H1 (cell line): Measurements from ENCODE around the gene SLC9B2. TPM values are rescaled to one million over a fixed set of nuclear protein-coding genes. Genes with fewer than 3 reads are reported as not detected.

Source experiments
- CBX5 ChIP-seq: fragments of 300-800, 300-1000 bp; sonication (generic); IDR thresholded peaks from 2 replicates; pipeline ENCODE4 v1.7.1; 2016; ENCODE audit warnings: antibody characterized with exemption, low read length, low read depth
- CHD2 ChIP-seq: IDR thresholded peaks from 2 replicates; pipeline ENCODE4 v1.6.1; 2012; ENCODE audit warnings: low read length, improper control_type of control experiment
- CREB1 ChIP-seq: IDR thresholded peaks from 2 replicates; pipeline ENCODE4 v1.6.1; 2012; ENCODE audit warnings: inconsistent platforms
- E2F6 ChIP-seq: IDR thresholded peaks from 2 replicates; pipeline ENCODE4 v1.6.1; 2012; ENCODE audit warnings: inconsistent platforms
- GTF2F1 ChIP-seq: IDR thresholded peaks from 2 replicates; pipeline ENCODE4 v1.6.1; 2012; ENCODE audit warnings: low read depth, low read length, improper control_type of control experiment, borderline replicate concordance
- HDAC2 ChIP-seq, 2 experiments: fragments of 300-600 bp in 1 of 2; sonication (generic) in 1 of 2; IDR thresholded peaks; 2 replicates each; pipeline ENCODE4 v1.6.1; 2011 to 2012; ENCODE audit warnings: low read depth in 2 of 2, low read length in 2 of 2, mild to moderate bottlenecking in 2 of 2, moderate library complexity in 2 of 2, borderline replicate concordance in 1 of 2, inconsistent platforms in 1 of 2
- JUN ChIP-seq: IDR thresholded peaks from 2 replicates; pipeline ENCODE4 v1.6.1; 2011; ENCODE audit warnings: low read depth, mild to moderate bottlenecking, improper control_type of control experiment, low read length
- JUND ChIP-seq: IDR thresholded peaks from 2 replicates; pipeline ENCODE4 v1.6.1; 2011; ENCODE audit warnings: mild to moderate bottlenecking, improper control_type of control experiment, low read length
- KDM5A ChIP-seq: fragments of 200-600 bp; IDR thresholded peaks from 2 replicates; pipeline ENCODE4 v1.7.1; 2012; ENCODE audit warnings: mild to moderate bottlenecking, low read length, inconsistent platforms, mixed read lengths
- NANOG ChIP-seq: IDR thresholded peaks from 2 replicates; pipeline ENCODE4 v1.6.1; 2011; ENCODE audit warnings: low read length, low read depth, mild to moderate bottlenecking, inconsistent platforms; ENCODE audit not compliant: insufficient read depth, poor library complexity, severe bottlenecking
- PHF8 ChIP-seq: fragments of 200-600 bp; sonication (generic); conservative IDR thresholded peaks from 2 replicates; pipeline ENCODE4 v1.7.1; 2012; ENCODE audit warnings: low read depth, mild to moderate bottlenecking, inconsistent platforms, low read length, moderate library complexity
- POU5F1 ChIP-seq: IDR thresholded peaks from 2 replicates; pipeline ENCODE4 v1.6.1; 2011; ENCODE audit warnings: low read depth, mild to moderate bottlenecking, low read length, moderate library complexity
- RBBP5 ChIP-seq: IDR thresholded peaks from 2 replicates; pipeline ENCODE4 v1.7.1; 2012; ENCODE audit warnings: low read depth, mild to moderate bottlenecking, inconsistent platforms, low read length, moderate library complexity, borderline replicate concordance
- RNF2 ChIP-seq: fragments of 200-900, 300-1000 bp; sonication (generic); IDR thresholded peaks from 2 replicates; pipeline ENCODE4 v1.7.1; 2016; ENCODE audit warnings: borderline replicate concordance, low read depth, mild to moderate bottlenecking, antibody characterized with exemption, low read length; ENCODE audit not compliant: poor library complexity, severe bottlenecking; ENCODE audit errors: missing control alignments
- RXRA ChIP-seq: IDR thresholded peaks from 2 replicates; pipeline ENCODE4 v1.6.1; 2011; ENCODE audit warnings: low read depth, mild to moderate bottlenecking, low read length, moderate library complexity; ENCODE audit not compliant: insufficient read depth
- SIX5 ChIP-seq: IDR thresholded peaks from 2 replicates; pipeline ENCODE4 v1.6.1; 2011; ENCODE audit warnings: mild to moderate bottlenecking, low read depth, low read length
- SP1 ChIP-seq: IDR thresholded peaks from 2 replicates; pipeline ENCODE4 v1.6.1; 2011; ENCODE audit warnings: low read depth, low read length
- SP2 ChIP-seq: IDR thresholded peaks from 2 replicates; pipeline ENCODE4 v1.6.1; 2012; ENCODE audit warnings: mild to moderate bottlenecking, low read length, inconsistent platforms
- SP4 ChIP-seq: IDR thresholded peaks from 2 replicates; pipeline ENCODE4 v1.6.1; 2012; ENCODE audit warnings: low read length, inconsistent platforms
- TAF1 ChIP-seq: IDR thresholded peaks from 2 replicates; pipeline ENCODE4 v1.6.1; 2011; ENCODE audit warnings: mild to moderate bottlenecking, low read depth, low read length
- TAF7 ChIP-seq: optimal IDR thresholded peaks from 2 replicates; pipeline ENCODE3; 2011; ENCODE audit warnings: low read depth, mild to moderate bottlenecking, inconsistent platforms, low read length, moderate library complexity, borderline replicate concordance
- ZNF274 ChIP-seq: IDR thresholded peaks from 2 replicates; pipeline ENCODE4 v1.7.0; 2012; ENCODE audit warnings: low read length, borderline replicate concordance; ENCODE audit errors: extremely low read depth
- polyA plus RNA-seq, 7 experiments: library from polyadenylated mRNA; depleted of rRNA in 3 of 7; stranded (reverse) in 5 of 7; unstranded in 2 of 7; fragments of >200 nt in 5 of 7; fragments of 200-250 nt in 2 of 7; gene quantifications; 1 replicate in 5 of 7; 2 replicates in 1 of 7; 4 replicates in 1 of 7; pipeline versions ENCODE4 v1.2.1 to v1.2.3, GENCODE V29; 2011 to 2013; ENCODE audit warnings: missing spikeins in 2 of 7, mixed read lengths in 2 of 7
- total RNA-seq: library from RNA; stranded (reverse); fragmentation: NEBNext Ultra II Directional; extraction: Animal tissue kit (Norgen Biotek cat#: 25700); gene quantifications from 2 replicates; pipeline ENCODE4 v1.2.1, GENCODE V29; 2021
- TF ChIP-seq, protein P1 (sequence below): IDR thresholded peaks from 2 replicates; pipeline ENCODE4 v1.6.1; 2011; ENCODE audit warnings: low read depth, mild to moderate bottlenecking, low read length; ENCODE audit not compliant: insufficient read depth

The SLC9B2 gene
- total and polyA plus RNA-seq, 2 of the 8 experiments (the other 6 are each of a cell fraction or from before 2014, with no cell fraction given) = 3.2 to 5.2 TPM

- TF ChIP-seq, protein P1, sequence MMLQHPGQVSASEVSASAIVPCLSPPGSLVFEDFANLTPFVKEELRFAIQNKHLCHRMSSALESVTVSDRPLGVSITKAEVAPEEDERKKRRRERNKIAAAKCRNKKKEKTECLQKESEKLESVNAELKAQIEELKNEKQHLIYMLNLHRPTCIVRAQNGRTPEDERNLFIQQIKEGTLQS = peak; percentile 83
- TF ChIP-seq KDM5A = 0 out of 2 replicates have a peak, but pooled peaks have one; percentile 37
- TF ChIP-seq SP4 = peak; percentile 49; the same call in 1 of the 2 replicates
- peak; percentile 68 for TF ChIP-seq SP1
- no peak for TF ChIP-seq SP2
- no peak for TF ChIP-seq ZNF274
- TF ChIP-seq RNF2 = no peak
- no peak for TF ChIP-seq CHD2
- no peak for TF ChIP-seq RXRA
- TF ChIP-seq TAF1 = peak; percentile 88
- no peak for TF ChIP-seq SIX5
- peak; percentile 63 for TF ChIP-seq TAF7
- peak in 1 of 2 experiments; percentile 76; a peak in 1 of 4 replicates for TF ChIP-seq HDAC2 (IDR thresholded peaks at IDR 0.05; ENCODE audit: borderline replicate concordance in 1 of 2, low read depth in 2 of 2, low read length in 2 of 2)
- peak; percentile 68; the same call in 1 of the 2 replicates for TF ChIP-seq GTF2F1
- no peak for TF ChIP-seq POU5F1
- no peak for TF ChIP-seq NANOG
- peak; percentile 85 for TF ChIP-seq PHF8
- no peak for TF ChIP-seq RBBP5
- TF ChIP-seq JUN = no peak
- peak; percentile 51; the same call in 1 of the 2 replicates for TF ChIP-seq JUND
- TF ChIP-seq E2F6 = peak; percentile 74
- peak; percentile 99 for TF ChIP-seq CREB1
- no peak for TF ChIP-seq CBX5
Observed at GRCh38 chr4:103019308-103020124, 57.0 kb downstream of the SLC9B2 start, which contains the start of gene SLC9B1 (continued).
